GM19035 (cell line): ENCODE data around the gene THBS1.
A peak's percentile ranks its signal among the peaks of the same experiment; 100 is the strongest.

Experiments used
- ATAC-seq: cut with Tn5 transposase; IDR thresholded peaks from one replicate; pipeline ENCODE4 v1.9.1; 2021; ENCODE audit not compliant: unreplicated experiment

The THBS1 gene

GRCh38 chr15:39602143-39602542 is 21.3 kb downstream of the THBS1 start:
- ATAC-seq = no peak

GRCh38 chr15:39605146-39605545 is 24.3 kb downstream of the THBS1 start:
- ATAC-seq = no peak

- no peak for ATAC-seq
Observed at GRCh38 chr15:39608185-39609139, 27.6 kb downstream of the THBS1 start.

GRCh38 chr15:39609166-39609916 is 28.5 kb downstream of the THBS1 start:
- no peak for ATAC-seq

- no peak for ATAC-seq
Observed at GRCh38 chr15:39610665-39611064, 29.8 kb downstream of the THBS1 start.

DNA sequence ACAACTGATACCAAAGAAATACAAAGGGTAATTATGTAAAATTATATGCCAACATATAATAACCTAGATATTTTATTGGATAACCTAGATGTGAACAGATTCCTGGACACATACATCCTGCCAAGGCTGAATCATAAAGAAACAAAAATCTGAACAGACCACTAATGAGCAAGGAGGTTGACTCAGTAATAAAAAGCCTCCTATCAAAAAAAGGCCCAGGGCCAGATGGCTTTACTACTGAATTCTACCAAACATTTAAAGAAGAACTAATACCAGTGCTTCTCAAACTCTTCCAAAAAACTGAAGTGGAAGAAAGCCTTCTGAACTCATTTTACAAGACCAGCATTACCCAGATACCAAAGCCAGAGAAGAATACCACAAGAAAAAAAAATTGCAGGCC is 32.4 kb downstream of the THBS1 start:
- ATAC-seq = no peak

GRCh38 chr15:39613861-39614260 is 33.0 kb downstream of the THBS1 start:
- no peak for ATAC-seq

GRCh38 chr15:39616731-39617455 is 36.0 kb downstream of the THBS1 start:
- ATAC-seq = no peak

GRCh38 chr15:39618063-39618823 is 37.4 kb downstream of the THBS1 start:
- no peak for ATAC-seq

DNA sequence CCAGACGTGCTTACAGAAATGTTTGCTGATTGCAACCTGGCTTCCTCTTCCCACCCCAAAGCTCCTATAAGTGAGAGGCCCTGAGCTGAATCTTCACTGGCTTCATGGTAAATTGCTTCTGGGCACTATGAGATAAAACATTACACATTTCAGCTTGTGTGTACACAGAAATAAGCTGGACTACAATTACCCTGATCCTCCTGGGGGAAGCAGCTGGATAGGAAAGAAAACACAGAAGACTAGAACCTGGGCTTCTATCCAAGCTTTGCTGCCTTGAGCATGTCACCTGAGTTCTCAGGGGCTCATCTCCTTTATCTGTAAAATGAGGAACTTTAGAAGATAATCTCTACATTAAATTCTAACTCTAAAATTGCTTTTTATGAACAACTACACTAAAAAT is 40.3 kb downstream of the THBS1 start:
- ATAC-seq = no peak

DNA sequence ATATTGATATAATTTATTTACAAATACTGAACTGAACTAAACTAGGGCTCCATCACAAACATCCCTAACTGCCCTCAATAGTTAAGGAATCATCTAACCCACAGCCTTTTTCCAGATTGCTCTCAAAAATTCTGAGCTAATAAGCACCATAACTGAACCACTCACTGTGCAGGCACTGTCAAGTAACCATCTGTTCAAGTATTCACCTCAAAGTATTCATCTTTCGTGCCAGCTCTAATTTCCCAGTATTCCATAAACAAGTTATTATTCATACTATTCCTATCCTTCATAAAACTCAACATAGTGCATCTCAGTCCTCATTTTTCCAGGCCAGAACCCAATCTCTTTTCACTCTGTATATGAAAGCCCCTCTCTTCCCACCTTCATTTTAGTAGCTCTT is 41.1 kb downstream of the THBS1 start:
- no peak for ATAC-seq

DNA sequence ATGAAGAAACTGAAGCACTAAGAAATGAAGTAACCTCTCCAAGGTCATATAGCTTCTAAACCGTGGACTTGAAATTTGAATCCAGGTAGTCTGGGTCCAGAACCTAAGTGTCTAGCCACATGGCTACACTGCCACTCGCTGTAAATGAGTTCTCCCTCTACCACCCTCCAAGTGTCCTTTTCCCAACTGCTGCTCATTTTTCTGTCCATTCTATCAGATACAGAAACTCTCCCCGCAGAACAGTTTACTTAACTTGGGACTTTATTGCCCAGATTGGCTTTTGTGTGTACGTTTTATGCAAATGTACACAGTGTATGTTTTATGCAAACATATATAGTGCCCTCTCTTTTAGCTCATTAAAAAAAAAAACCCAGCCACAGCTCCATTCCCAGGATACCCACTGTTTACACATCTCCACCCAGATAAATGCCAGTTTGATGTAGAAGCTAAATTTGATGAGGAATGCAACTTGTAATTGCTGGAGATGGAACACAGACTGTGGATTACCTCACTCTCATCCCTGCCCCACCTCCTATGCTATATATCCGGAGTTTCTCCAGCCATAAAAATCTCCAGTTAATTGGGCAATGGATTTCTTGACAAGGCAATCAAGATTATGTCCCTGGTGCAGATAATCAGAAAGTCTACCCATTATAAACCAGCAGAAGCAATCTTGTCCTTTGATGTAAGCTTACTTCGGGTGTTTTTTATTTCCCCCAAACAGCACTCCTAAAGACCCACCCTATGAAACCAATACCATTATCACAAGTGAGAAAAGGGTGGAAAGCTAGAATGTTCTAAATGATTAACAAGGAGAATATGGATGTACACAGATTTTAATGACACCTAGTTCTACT is 42.0 kb downstream of the THBS1 start:
- ATAC-seq = peak; percentile 4

GRCh38 chr15:39623529-39623931 is 42.7 kb downstream of the THBS1 start:
- ATAC-seq = peak; percentile 88

DNA sequence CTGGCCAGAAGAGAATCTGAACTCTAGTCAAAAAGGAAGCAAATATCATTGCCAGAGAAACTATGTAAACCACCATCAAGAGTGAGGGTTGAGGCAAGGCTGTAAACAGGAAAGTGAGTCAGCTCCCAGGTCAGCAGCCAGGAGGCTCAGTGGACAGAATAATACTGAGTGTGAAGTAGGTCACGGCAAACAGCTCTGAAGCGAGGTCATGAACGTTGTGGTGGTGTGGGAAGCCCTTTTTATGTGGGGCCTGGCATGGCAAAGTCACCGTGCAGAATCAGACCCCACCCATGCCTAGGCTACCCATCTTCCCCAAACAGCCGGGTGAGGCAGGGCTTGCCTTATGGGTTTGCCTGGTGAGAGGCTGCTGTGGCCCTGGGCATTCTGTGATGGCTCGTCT is 43.9 kb downstream of the THBS1 start:
- ATAC-seq = peak; percentile 46

- no peak for ATAC-seq
Observed at GRCh38 chr15:39625451-39625850, 44.6 kb downstream of the THBS1 start.

- no peak for ATAC-seq
Observed at GRCh38 chr15:39625856-39626255, 45.0 kb downstream of the THBS1 start.

GRCh38 chr15:39627451-39628143 is 46.7 kb downstream of the THBS1 start:
- no peak for ATAC-seq

DNA sequence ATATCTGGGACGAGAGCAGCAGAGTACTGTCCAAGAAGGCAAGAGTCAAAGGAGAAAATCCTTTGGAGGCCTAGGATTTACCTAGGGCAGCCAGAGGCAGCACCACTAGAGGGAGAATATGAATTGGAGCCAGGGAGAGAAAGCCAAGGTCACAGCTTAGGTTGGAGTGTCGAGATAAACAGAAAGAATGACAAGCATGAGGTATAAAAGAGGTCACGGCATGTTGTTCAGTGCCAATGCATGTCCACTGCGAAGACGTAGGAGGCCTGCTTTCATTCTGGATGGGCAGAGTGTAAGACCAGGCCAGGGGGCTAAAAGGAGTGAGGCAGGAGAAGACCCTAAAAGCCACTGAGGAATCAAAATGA is 47.2 kb downstream of the THBS1 start:
- no peak for ATAC-seq

- no peak for ATAC-seq
Observed at GRCh38 chr15:39628546-39629257, 47.8 kb downstream of the THBS1 start.
